Mesenchymal stem cell (in vitro differentiated cells and primary cell): ENCODE data around the gene MMS19.

ENCODE experiments used
- DNase-seq: peaks from one replicate; pipeline ENCODE4 v3.0.0-alpha.2; 2013
- H2AFZ ChIP-seq: one replicate; pipeline ENCODE4 v1.6.1; 2013; ENCODE audit warnings: low read depth, mild to moderate bottlenecking, control low read depth, inconsistent platforms, low read length, moderate library complexity
- H2AK5ac ChIP-seq: 2 replicates; pipeline ENCODE4 v1.6.1; 2013; ENCODE audit warnings: low read length, moderate library complexity, mild to moderate bottlenecking, inconsistent platforms; ENCODE audit not compliant: severe bottlenecking
- H2BK120ac ChIP-seq: one replicate; pipeline ENCODE4 v1.6.1; 2013; ENCODE audit warnings: low read depth, mild to moderate bottlenecking, inconsistent platforms, low read length, moderate library complexity
- H2BK12ac ChIP-seq, 2 experiments: one replicate each; pipeline ENCODE4 v1.6.1; 2013; ENCODE audit warnings: inconsistent platforms in 2 of 2, low read length in 2 of 2, mild to moderate bottlenecking in 2 of 2, moderate library complexity in 2 of 2, control low read depth in 1 of 2
- H2BK15ac ChIP-seq: one replicate; pipeline ENCODE4 v1.6.1; 2013; ENCODE audit warnings: mild to moderate bottlenecking, low read depth, inconsistent platforms; ENCODE audit not compliant: poor library complexity, severe bottlenecking
- H2BK5ac ChIP-seq: 2 replicates; pipeline ENCODE4 v1.6.1; 2013; ENCODE audit warnings: low read depth, mild to moderate bottlenecking, low read length, control low read depth, inconsistent platforms; ENCODE audit not compliant: poor library complexity, severe bottlenecking
- H3K14ac ChIP-seq, 2 experiments: one replicate each; pipeline ENCODE4 v1.6.1; 2013; ENCODE audit warnings: inconsistent platforms in 2 of 2, low read length in 2 of 2, control low read depth in 1 of 2, mild to moderate bottlenecking in 1 of 2, moderate library complexity in 1 of 2
- H3K18ac ChIP-seq, 2 experiments: one replicate each; pipeline ENCODE4 v1.6.1; 2013; ENCODE audit warnings: inconsistent platforms in 2 of 2, low read length in 2 of 2, control low read depth in 1 of 2, low read depth in 1 of 2, mild to moderate bottlenecking in 1 of 2
- H3K23ac ChIP-seq, 2 experiments: one replicate each; pipeline ENCODE4 v1.6.1; 2013; ENCODE audit warnings: inconsistent platforms in 2 of 2, low read length in 2 of 2, mild to moderate bottlenecking in 2 of 2, moderate library complexity in 2 of 2, control low read depth in 1 of 2
- H3K27ac ChIP-seq: 2 replicates; pipeline ENCODE4 v1.5.1; 2013; ENCODE audit warnings: mild to moderate bottlenecking, moderate library complexity, low read length, control low read depth, inconsistent platforms; ENCODE audit not compliant: poor library complexity, severe bottlenecking
- H3K27me3 ChIP-seq, 2 experiments: 2 replicates each; pipeline versions ENCODE4 v1.6.1 to v1.7.0; 2013; ENCODE audit warnings: low read length in 2 of 2, mild to moderate bottlenecking in 2 of 2, moderate library complexity in 2 of 2, control low read depth in 1 of 2, inconsistent platforms in 1 of 2; ENCODE audit not compliant: control insufficient read depth in 1 of 2, insufficient read depth in 1 of 2
- H3K36me3 ChIP-seq, 2 experiments: 2 replicates each; pipeline versions ENCODE4 v1.6.1 to v1.7.0; 2013; ENCODE audit warnings: low read length in 2 of 2, control low read depth in 1 of 2, inconsistent platforms in 1 of 2, low read depth in 1 of 2, mild to moderate bottlenecking in 1 of 2; ENCODE audit not compliant: insufficient read depth in 2 of 2, control insufficient read depth in 1 of 2
- H3K4ac ChIP-seq, 2 experiments: one replicate each; pipeline ENCODE4 v1.6.1; 2013; ENCODE audit warnings: inconsistent platforms in 2 of 2, low read length in 2 of 2, mild to moderate bottlenecking in 2 of 2, moderate library complexity in 2 of 2, control low read depth in 1 of 2, low read depth in 1 of 2
- H3K4me1 ChIP-seq: 2 replicates; pipeline ENCODE4 v1.6.1; 2013; ENCODE audit warnings: low read depth, low read length, control low read depth; ENCODE audit not compliant: control insufficient read depth, insufficient read depth
- H3K4me2 ChIP-seq: 2 replicates; pipeline ENCODE4 v1.6.1; 2013; ENCODE audit warnings: low read length, mild to moderate bottlenecking, inconsistent platforms; ENCODE audit not compliant: poor library complexity, severe bottlenecking
- H3K4me3 ChIP-seq, 2 experiments: 2 replicates each; pipeline versions ENCODE4 v1.5.1 to v1.7.0; 2013; ENCODE audit warnings: low read length in 2 of 2, mild to moderate bottlenecking in 2 of 2, control low read depth in 1 of 2, low read depth in 1 of 2; ENCODE audit not compliant: insufficient read depth in 1 of 2
- H3K79me1 ChIP-seq: replicated peaks from 2 replicates; pipeline ENCODE4 v1.6.1; 2013; ENCODE audit warnings: mild to moderate bottlenecking, control low read depth, low read length, inconsistent platforms; ENCODE audit not compliant: poor library complexity, severe bottlenecking
- H3K9ac ChIP-seq: 2 replicates; pipeline ENCODE4 v1.7.0; 2013; ENCODE audit warnings: mild to moderate bottlenecking, low read length, moderate library complexity
- H3K9me3 ChIP-seq: 2 replicates; pipeline ENCODE4 v1.7.0; 2013; ENCODE audit warnings: mild to moderate bottlenecking, low read length; ENCODE audit not compliant: control insufficient read depth
- H4K8ac ChIP-seq: one replicate; pipeline ENCODE4 v1.6.1; 2013; ENCODE audit warnings: inconsistent platforms, mild to moderate bottlenecking, low read length, moderate library complexity
- H4K91ac ChIP-seq: one replicate; pipeline ENCODE4 v1.6.1; 2013; ENCODE audit warnings: mild to moderate bottlenecking, low read length, inconsistent platforms
- WGBS: methylation state at CpG from one replicate; pipeline ENCODE4 v1.1.7; 2013; ENCODE audit warnings: mixed read lengths; 5-methylcytosine and 5-hydroxymethylcytosine counted together

The MMS19 gene

DNA sequence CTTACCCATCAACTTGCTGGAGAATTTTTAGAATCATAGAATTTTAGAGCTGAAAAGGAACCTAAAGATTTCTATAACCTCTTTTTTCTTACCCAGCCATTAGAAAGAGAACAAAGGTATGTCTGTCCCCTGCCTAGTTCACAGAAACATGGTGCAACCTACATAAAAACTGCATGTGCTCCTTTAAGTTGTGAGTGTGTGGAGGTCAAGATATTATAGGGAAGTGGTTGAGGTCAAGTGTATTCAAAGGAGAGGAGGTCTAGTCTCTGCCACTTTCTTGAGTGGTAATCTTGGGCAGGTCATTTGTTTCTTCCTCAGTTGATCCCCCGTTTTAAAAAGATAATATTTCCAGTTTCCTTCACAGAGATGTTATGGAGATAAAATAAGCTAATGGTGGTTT is 6.9 kb upstream of the MMS19 start:
- Histone ChIP-seq H2BK12ac (no peak overlapping the region), H3K9me3 (no peaks in the 10 kb centered on the region), H3K4me1 (peaks cover 17% of the 10 kb centered on the region), H2AK5ac (no peak overlapping the region), H3K27me3 (no peaks in the 10 kb centered on the region), H3K4ac (no peak overlapping the region), H3K79me1 (peaks cover 21% of the 10 kb centered on the region), H4K8ac (no peak overlapping the region), H4K91ac (no peak overlapping the region), H3K4me3 (no peak overlapping the region), H3K23ac (no peak overlapping the region), H2BK5ac (no peak overlapping the region), H3K36me3 (peaks cover 9 to 13% of the 10 kb centered on the region in 2 experiments), H3K14ac (no peak overlapping the region), H2AFZ (no peak overlapping the region), H2BK120ac (no peak overlapping the region), H3K4me2 (no peak overlapping the region), H3K27ac (no peak overlapping the region), H3K9ac (no peak overlapping the region), H2BK15ac (no peak overlapping the region), H3K18ac (no peak overlapping the region)
- 100% methylated on average over 1 of the region's 1 CpG for WGBS
- DNase-seq, result no peak

DNA sequence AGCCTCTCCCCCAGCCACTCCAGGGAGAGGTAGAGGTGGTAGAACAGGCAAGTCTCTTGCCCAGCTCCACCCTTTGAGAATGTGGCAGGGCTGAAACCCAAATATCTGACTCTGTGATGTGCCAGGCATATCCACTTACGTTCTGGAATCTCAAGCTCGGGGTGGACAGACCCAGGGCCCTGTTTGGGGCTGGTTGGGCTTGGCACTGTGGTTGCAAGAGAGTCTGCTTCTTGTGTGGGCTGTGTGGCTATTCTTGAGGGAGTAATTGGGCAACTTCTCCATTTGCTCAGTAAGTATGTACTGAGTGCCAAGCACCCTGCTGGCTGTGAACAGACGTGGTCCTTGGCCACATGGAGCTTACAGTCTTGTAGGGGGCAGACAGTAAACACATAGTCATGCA is 5.2 kb upstream of the MMS19 start:
- H2BK12ac ChIP-seq, result no peak overlapping the region
- no peak for DNase-seq
- 87% methylated on average over 2 of the region's 3 CpGs for WGBS
- H2BK15ac ChIP-seq, result no peak overlapping the region
- no peak overlapping the region for H2BK5ac ChIP-seq
- H3K79me1 ChIP-seq, result peaks cover 18% of the 10 kb centered on the region
- H3K4ac ChIP-seq, result no peak overlapping the region
- no peak overlapping the region for H3K27ac ChIP-seq
- no peak overlapping the region for H3K9ac ChIP-seq
- H2BK120ac ChIP-seq, result no peak overlapping the region
- H3K27me3 ChIP-seq, result no peaks in the 10 kb centered on the region
- no peak overlapping the region for H3K23ac ChIP-seq
- no peak overlapping the region for H2AK5ac ChIP-seq
- H3K4me2 ChIP-seq, result no peak overlapping the region
- H3K4me3 ChIP-seq, result no peak overlapping the region
- no peaks in the 10 kb centered on the region for H3K9me3 ChIP-seq
- H2AFZ ChIP-seq, result no peak overlapping the region
- H3K18ac ChIP-seq, result no peak overlapping the region
- H3K14ac ChIP-seq, result no peak overlapping the region
- H3K4me1 ChIP-seq, result peaks cover 18% of the 10 kb centered on the region
- peaks cover 7 to 13% of the 10 kb centered on the region in 2 experiments for H3K36me3 ChIP-seq
- H4K91ac ChIP-seq, result no peak overlapping the region
- H4K8ac ChIP-seq, result no peak overlapping the region

DNA sequence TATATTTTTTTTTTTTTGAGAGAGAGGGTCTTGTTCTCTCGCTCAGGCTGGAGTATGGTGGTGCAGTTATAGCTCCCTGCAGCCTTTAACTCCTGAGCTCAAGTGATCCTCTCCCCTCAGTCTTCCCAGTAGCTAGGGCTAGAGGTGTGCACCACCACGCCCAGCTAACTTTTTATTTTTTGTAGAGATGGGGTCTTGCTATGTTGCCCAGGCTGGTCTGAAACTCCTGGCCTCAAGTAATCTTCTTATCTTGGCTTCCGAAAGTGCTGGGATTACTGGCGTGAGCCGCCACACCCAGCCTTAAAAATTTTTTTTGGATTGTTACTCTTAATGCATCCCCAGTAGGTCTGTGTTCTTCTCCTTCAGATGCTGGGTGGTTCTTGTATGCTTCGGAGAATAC is 4.7 kb upstream of the MMS19 start:
- Histone ChIP-seq H2BK12ac (no peak overlapping the region), H4K91ac (no peak overlapping the region), H3K27ac (no peak overlapping the region), H3K9ac (no peak overlapping the region), H3K27me3 (no peaks in the 10 kb centered on the region), H3K23ac (no peak overlapping the region), H2AK5ac (no peak overlapping the region), H2BK120ac (no peak overlapping the region), H3K4me2 (no peak overlapping the region), H3K4ac (no peak overlapping the region), H4K8ac (no peak overlapping the region), H2BK5ac (no peak overlapping the region), H3K9me3 (no peaks in the 10 kb centered on the region), H3K79me1 (peaks cover 17% of the 10 kb centered on the region), H2AFZ (no peak overlapping the region), H3K4me3 (no peak overlapping the region), H2BK15ac (no peak overlapping the region), H3K18ac (no peak overlapping the region), H3K36me3 (peaks cover 7 to 13% of the 10 kb centered on the region in 2 experiments), H3K4me1 (peaks cover 16% of the 10 kb centered on the region), H3K14ac (no peak overlapping the region)
- DNase-seq, result no peak
- 96% methylated on average over 3 of the region's 6 CpGs for WGBS

DNA sequence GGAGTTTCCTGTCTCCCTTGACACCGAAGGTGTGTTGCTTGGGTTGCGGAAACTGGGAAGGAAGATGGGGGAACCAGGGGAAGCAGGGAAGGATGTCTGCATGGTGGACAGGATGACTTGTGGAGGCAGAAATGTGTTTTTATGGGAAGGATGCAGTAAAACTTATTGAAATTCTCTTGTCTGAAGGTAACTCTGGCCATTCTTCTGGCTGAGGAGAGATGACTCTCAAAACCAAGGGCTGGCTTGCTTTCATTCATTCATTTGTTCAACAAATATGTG is 2.0 kb upstream of the MMS19 start:
- 97% methylated on average over 2 of the region's 2 CpGs for WGBS
- Histone ChIP-seq H3K27ac (peak overlapping the region; percentile 81), H3K27me3 (no peaks in the 10 kb centered on the region), H2BK15ac (no peak overlapping the region), H3K4ac (no peak overlapping the region), H2AK5ac (no peak overlapping the region), H3K4me1 (peaks cover 16% of the 10 kb centered on the region), H2BK5ac (peak overlapping the region; percentile 69), H3K9me3 (no peaks in the 10 kb centered on the region), H2BK120ac (no peak overlapping the region), H3K36me3 (peaks cover 4 to 13% of the 10 kb centered on the region in 2 experiments), H3K4me2 (peak overlapping the region; percentile 71), H3K18ac (no peak overlapping the region), H3K14ac (no peak overlapping the region), H3K9ac (peak overlapping the region; percentile 87), H4K91ac (no peak overlapping the region), H3K4me3 (peak overlapping the region; percentile 88 to 96), H2AFZ (no peak overlapping the region), H3K79me1 (peaks cover 13% of the 10 kb centered on the region), H2BK12ac (peak overlapping the region in 1 of 2 experiments; percentile 25), H4K8ac (no peak overlapping the region), H3K23ac (no peak overlapping the region)
- no peak for DNase-seq
